Activated gamma-delta T cell treated with Interleukin-2 at 50 U/mL for 16 hours (primary cell): ENCODE results near the gene PRDM16.

Source experiments
- DNase-seq: peaks from one replicate; pipeline ENCODE4 v3.0.0-alpha.2; 2020

The PRDM16 gene

DNA sequence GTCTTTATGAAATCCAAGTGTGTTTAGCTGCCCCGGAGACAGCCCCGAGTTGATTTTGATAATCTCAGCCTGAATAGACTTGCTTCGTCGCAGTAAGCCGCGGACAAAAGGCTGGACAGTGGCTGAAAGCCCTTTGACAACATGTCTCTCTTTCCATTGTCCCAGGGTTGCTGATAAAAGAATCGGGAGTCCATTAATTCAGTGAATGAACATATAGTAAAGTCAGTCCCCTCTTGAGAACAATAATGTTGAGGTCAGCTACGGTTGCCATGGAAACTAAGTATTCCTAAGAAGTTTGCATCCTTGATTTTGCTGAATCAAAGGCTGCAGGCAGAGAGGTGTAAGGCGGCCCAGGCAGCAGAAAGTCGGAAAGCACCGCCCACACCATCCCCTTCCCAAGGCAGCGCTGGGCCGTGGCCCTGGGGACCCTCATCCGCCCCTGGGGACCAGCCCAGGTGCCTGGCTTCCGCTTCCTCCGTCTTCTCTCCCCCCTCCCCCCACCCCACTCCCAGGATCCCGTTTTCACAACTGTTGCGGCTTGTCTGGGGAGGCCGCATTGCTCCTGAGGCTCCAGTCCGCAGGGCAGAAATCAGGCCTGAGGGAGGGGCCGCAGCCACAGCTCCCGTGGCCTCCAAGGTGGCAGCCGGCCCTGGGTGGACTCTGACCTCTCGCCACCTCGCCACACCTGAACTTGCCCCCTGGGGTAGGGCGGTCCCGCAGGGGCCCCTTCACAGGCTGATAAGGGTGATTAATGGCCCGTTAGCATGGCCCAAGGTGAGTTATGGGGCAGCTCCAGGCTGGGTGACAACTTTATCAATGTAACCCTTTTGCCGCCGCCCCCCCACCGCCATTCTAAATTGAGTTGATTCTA is 180.9 kb downstream of the PRDM16 start:
- no peak for DNase-seq

DNA sequence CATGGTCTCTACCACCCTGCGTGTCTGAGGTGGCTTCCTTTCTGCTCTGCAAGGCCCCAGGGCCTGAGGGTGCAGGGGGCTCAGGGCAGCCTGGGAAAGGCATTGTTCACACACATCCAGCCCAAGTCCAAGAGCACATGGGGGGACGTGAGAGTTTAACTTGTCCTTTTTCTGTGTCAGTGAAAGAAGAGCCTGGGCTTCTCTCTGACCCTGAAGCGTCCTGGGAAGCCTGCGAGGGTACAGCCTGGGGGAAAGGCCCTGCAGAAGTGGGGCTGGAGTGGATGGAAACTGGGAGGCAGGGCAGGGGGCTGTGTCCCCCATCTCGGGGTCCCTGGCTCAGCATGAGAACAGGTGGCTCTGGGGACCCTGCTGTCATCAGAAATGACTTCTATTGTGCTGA is 181.6 kb downstream of the PRDM16 start:
- no peak for DNase-seq

DNA sequence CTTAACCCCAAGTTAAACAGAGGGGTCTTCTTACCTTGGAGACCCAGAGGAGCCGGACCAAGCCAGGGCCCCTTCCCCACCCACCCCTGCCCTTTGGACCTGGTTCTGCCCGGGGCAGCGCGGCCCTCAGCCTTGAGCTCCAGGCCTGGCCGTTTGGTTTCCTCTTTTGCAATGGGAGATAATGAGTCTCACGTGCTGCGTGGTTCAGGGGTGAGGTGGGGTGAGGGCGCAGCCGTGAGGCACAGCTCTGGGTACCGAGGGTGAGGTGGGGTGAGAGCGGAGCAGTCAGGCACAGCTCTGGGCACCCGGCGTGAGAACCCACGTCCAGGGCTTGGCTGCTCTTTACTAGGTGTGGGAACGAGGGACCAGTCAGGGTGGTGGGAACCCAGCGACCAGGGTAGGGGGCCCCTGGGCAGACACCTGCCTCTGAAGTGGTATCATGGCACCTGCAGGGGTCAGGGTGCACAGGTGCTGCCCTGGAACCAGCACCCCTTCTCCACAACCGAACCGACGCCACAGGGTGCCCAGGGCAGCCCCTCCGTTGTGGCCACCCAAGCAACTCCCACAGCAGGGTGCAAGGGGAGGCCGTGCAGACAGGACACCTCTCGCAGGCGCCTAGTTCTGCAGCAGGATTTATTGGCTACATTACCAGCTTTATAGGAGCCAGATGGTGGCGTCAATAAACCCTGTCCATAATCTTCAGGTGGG is 182.2 kb downstream of the PRDM16 start:
- DNase-seq, result no peak

DNA sequence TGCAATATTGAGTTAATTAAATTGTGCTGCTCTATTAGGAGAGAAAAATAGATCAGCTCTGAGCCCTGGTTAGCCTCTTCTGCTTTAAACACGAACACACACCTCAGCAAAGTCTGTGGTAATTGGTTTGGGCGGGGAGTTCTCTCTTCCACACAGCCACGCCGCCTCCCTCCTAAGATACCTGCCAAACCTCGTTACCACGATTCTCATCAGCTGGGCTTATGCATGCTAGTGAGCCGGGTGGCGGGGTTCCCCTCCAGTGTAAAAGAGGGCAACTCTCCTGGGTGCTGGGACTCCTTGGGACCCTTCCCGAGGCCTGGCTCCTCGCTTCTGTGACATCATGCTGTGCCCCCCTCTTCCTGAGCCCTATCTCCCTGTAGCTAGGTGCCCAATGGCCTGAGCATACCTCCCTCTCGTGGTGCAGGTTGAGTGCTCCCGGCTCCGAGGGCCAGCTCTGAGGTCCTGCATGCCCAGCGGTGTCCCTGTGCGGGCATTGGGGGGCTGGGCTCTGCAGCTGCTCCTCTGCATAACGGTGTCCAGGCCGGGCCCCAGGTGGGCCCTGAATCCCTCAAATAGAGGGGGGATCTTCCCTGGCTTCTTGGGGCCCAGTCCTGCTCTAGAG is 182.9 kb downstream of the PRDM16 start:
- DNase-seq, result no peak

DNA sequence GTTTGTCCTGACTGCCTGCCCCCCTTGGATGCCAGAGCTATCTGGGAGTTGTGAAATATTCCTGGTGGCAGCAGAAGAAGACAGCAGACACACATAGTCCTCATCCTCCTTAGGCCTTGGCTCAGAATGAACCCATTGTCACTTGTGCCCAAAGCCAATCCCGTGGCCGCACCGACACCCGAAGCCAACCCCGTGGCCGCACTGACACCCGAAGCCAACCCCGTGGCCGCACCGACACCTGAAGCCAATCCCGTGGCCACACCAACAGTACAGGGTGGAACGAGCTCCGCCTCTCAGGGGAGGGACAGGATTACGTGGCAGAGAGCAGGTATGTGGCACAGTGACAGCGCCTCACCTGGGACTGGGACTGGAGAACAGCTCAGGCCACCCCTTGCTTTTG is 186.7 kb downstream of the PRDM16 start:
- DNase-seq, result no peak

DNA sequence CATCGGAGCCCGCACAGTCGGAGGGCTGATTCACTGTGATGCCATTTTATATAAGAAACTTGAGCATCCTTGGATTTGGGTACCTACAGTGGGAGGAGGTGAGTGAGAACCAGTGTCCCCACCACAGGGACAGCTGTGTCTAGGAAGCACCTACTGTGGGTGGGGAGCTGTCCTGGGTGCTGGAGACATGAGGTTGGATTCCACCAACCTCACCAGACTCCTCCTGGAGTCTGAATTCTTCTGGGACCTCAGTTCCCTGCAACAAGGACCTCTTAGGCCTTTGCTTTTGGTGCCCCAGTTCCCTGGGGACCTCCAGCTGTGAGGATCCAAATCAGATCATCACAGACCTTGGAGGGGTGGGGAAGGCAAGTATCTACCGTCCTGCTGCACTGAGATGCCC is 188.8 kb downstream of the PRDM16 start:
- DNase-seq, result no peak

DNA sequence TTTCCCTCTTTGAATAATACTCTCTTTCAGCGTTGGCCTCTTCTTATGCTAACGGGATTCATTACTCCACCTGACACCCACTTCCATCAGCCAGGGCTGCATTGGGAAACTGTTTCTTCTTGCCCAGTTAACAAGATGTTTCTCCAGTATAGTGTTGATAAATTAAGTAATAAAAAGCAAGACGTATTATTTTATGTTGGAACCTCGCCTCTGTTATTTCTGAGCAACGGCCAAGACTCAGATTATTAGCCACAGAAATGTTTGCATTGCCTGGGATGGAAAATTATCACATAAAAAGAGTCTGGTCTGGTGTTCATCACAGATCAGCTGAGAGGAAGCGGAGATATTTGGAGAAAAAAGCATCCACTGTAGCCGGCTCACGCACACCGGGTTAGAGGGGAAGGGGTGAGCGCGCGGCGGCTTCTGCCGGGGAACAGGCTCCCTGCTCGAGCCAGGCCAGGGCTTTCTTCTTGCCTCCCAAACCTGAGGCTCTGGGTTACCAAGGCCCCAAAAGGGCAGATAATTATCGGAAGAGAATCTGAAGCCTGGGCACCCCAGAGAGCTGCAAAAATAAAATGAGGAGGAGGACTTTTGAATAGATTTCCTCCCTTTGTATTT is 189.5 kb downstream of the PRDM16 start:
- no peak for DNase-seq

DNA sequence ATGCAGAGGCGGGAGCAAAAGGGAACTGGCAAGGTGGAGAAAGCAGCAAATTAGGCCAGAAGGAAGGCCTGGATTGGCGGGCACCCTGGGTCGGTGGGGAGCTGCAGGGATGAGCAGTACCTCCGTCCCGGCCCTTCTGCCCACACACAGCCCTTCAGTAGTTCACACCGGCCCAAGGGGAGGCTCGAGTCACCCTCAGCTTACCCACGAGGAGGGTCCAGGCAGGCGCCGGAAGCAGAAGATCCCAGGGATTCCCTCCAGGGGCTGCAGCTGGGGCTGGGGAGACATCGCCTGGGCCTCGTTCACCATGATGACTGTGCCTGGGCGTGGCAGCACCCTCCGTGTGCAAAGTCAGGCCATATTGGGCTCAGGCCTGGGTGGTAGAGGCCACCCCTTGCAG is 190.0 kb downstream of the PRDM16 start:
- DNase-seq, result no peak

DNA sequence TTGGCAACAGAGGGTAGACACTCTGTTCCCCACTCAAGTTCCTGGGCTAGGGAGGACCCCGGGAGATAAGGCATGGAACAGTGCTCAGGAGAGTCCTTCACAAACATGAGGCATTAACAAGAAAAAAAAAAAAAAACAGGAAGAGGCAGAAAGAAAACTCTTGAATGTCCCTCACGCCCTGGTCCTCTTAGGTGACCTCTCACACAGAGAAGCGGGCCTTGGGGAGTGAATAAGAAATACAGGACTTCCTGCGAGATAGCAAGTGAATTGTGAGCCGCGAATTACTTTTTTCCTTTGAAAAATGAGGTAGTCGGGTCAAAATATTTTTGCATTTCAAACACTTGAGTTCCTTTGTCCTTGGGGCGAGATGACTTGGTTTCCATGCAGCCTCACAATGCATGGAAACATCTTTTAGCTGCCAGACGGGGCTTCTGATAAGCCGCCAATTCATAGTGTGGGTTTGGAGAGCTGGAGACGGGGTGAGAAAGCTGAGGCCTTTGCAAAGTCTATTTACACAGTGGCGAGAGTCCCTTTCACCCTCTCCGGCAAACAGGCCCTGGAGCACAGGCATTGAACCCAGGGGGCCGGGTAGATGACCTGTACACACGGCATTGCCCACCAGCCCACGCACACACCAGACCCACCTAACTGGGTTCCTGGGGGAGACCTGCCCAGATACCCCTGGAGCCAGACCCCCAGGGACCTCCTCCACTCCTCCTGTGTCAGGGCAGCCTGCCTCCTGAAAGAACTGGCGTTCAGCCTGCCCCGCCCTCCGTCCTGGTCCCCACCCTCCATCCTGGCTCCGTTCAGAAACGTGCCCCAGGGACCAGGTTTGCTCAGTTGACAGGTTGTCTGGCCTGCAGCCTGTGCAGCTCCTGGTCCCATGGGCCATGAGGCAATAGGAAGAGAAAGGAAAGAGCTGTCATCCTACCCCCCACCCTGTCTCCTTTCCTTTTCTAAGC is 192.3 kb downstream of the PRDM16 start:
- DNase-seq, result no peak

DNA sequence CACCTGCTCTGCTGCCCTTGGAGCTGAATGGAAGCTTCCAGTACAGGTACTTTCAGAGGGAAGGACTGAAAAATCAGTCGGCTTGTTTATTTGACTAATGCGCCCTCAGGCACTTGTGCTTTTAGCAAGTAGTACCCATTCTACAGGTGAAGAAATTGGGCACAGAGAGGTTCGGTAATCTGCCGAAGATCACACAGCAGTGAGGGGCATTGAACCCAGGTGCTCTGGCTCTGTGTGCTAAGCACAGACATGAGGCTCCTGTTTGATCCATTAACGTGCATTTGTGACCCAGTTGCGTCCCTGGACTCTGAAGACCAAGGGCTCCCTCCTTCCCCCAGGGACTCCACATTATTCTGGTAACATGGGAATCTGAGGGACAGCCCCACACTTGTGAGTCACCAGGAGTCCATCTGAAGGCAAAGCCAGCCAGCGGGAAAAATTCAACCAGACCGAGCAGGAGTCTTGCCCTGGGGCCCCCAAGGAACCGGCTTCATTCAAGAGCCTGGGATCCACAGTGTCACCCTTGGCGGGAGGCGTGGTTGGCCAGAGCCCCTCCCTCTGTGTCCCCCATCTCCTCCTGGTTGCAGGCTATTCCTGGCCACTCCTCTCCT is 193.1 kb downstream of the PRDM16 start:
- DNase-seq, result no peak

DNA sequence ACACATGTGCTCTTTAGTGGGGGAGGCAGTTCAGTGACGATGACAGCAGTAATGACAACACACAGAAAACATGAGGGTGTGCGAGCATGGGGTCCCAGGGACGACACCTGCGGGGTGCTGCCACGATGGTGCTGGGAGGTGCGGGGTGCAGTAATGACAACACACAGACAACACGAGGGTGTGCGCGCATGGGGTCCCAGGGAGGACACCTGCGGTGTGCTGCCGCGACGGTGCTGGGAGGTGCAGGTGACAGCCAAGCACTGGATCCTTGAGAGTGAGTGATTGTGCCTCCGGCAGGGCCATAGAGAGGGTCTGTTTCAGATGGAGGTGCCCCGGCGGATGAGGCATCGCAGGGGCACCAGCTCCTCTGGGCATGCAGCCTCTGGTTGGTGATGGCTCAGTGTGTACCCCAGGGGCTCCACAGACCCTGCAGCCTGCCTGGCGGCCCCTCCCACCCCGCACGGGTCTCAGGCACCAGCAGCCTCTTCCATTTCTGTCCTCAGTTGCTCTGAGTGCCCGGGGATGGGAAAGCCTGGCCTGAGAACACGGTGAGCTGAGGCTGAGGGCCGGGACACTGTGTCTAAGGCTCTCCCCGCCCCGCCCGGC is 193.8 kb downstream of the PRDM16 start:
- DNase-seq, result no peak

DNA sequence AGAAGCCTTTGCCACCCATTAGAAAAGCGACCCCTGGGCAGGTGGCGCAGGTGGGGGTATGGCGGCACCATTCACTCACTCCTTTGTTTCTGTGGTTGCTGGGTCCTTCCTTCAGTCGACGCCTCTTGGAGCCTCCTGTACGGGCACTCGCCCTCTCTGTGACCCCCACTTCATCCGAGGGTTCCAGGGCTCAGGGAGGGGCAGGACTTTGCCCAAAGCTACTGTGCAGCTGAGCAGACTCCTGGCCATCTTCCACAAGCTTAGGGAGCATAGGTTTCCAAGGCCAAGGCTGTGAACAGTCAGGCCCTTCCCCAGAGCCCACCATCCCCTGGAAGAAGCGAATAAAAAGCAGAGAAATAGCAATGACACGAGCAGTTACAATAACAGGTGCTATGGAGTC is 194.8 kb downstream of the PRDM16 start:
- no peak for DNase-seq

DNA sequence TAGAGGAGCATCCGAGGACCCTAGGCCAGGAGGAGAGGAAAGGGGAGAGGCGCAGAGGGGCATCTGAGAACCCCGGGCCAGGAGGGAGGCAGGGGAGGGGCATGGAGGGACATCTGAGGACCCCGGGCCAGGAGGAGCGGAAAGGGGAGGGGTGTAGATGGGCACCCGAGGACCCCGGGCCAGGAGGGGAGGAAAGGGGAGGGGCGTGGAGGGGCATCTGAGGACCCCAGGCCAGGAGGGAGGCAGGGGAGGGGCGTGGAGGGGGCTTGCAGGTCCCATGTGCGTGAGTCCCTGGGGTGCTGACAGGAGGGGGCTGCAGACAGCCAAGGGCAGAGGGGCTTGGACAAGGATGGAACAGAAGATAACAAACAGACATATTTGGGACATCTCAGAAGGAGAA is 195.5 kb downstream of the PRDM16 start:
- no peak for DNase-seq

DNA sequence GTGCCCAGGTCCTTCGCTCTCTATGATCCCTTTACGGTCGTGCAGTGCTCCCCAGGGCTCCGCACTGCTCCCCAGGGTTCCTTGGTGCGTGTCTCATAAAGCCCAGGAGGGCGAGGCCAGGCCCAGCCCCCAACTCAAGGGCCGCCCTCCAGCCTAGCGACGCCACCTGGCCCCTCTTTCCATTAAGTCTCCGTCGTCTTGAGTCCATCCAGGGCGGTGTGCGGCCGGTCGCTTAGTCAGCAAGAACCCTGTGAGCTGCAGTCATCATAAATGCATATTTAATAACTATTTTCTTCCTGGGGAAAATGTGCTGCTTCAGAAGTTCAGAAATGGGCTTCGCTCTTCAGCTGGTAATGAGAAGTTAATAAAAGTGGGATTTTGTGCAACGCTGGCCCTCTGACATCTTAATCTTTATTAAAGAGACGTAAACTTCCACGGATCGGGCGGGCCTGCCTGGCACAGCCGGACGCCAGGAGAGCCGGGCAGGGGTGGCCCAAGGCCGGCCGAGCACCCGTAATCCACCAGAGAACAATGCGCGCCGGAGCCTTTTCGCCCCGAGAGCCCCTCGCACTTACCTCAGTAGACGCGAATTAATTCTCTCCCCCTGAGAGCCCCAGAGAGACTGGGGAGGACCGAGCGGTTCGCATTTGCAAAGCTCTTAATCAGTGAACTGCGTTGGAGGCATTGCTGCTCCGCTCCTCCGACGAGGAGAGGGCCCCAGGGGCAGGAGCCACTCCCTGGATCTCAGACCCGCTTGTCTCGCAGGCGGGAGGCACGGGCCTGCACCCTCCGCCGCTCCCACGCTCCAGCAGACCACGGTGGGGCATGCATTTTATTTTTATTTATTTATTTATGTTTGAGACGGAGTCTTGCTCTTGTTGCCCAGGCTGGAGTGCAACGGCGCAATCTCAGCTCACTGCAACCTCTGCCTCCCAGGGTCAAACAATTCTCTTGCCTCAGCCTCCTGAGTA is 197.1 kb downstream of the PRDM16 start:
- no peak for DNase-seq

DNA sequence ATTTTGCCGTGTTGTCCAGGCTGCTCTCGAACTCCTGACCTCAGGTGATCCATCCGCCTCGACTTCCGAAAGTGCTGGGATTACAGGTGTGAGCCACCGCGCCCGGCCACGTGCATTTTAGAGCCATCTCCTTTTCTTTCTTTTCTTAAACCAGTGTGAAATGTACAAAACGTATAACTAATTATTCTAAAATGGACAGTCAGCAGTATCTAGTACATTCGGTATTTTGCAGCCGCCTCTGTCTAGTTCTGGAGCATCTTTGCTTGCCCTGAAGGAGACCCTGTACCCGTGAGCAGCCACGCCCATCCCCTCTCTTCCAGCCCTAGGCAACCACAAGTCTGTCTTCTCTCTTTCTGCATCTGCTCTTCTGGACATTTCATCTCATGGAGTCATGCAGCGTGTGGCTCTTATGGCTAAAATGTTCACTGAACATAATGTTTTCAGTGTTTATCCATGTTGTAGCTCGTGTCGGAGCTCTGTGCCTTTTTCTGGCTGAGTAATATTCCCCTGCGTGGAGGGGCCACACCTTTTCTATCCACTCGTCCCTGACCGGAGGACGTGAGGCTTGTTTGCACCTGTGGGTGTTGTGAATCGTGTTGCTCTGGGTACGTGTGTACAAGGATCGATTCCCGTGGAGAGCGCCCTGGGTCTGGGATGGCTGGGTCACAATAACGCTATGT is 198.0 kb downstream of the PRDM16 start:
- no peak for DNase-seq

DNA sequence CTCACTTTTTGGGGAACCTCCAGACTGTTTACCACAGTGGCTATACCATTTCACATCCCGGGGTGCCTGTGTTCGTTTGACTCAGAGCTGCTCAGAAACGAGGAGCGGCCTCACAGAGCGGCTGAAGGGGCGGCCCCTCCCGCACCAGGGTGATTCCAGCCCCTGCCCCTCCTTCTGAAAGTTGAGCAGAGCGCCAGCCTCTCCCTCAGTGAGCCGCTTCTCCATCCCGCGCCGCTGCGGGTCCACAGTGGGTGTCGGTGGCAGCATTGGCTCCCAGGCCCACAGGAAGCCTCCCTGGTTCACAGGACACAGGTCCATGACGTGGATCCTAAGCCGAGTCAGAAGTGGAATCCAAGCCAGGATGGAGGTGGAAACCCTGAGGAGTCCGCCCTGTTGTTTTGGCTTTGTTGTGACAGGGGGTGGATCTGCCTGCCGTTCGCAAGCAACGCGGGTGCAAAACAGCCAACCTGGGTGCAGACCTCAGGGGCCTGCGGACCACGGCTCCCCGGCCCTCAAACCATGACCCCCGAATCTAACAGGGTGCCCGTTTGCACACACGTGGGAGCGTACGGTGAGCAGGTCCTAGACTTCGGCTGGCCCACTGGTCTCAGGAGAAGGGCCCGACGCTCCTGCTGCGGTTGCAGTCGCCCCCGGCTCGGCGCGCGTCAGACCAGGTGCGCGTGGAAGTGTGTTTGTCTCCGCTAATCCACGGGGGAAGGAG is 198.7 kb downstream of the PRDM16 start:
- DNase-seq, result no peak

DNA sequence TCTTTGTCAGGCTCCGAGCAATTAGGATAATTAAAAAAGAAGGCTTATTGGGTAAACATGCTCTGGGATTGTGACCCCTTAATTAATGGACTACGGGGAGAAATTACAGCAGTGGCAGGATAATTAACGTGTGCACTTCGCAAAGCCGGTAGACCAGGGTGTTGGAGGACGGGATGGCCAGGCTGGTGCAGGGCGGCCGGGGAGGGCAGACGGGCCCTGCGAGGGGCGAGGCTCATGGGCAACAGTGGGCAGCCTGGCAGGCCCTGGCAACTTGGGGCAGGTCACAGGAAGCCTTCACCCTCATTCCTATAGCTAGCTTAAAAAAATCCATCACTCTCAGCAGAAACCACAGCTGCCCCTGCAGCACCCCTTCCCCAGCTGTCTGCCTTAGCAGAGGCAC is 199.3 kb downstream of the PRDM16 start:
- no peak for DNase-seq

DNA sequence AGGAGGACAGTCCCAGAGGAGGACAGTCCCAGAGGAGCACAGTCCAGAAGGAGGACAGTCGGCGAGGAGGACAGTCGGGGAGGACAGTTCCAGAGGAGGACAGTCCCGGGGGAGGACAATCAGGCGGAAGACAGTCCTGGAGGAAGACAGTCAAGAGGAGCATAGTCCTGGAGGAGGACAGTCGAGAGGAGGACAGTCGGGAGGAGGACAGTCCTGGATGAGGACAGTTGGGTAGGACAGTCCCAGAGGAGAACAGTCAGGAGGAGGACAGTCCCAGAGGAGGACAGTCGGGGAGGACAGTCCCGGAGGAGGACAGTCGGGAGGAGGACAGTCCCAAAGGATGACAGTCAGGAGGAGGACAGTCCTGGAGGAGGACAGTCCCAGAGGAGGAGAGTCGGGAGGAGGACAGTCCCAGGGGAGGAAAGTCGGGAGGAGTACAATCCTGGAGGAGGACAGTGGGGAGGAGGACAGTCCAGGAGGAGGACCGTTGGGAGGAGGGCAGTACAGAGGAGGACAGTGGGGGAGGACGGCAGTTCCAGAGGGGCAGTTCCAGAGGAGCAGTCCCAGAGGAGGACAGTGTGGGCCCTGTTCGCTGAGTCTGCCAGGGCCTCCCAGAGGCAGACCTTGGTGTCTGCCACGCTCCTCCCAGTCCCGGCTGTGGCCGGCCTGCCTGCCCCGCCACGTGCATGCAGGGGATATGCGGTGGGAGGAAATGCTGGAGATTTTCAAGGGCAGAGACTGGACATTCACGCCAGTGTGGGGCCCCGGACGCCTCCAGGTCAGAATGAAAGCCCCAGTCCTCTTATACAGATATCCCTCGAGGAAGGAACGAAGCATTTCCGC is 201.6 kb downstream of the PRDM16 start:
- no peak for DNase-seq
